Activated effector memory CD4-positive, alpha-beta T cell treated with Interleukin-2 at 50 U/mL for 16 hours (primary cell): ENCODE measurements around the gene TRABD2B.

Experiments
- DNase-seq: peaks from one replicate; pipeline ENCODE4 v3.0.0-alpha.2; 2020

TRABD2B gene

GRCh38 chr1:47818682-47819573 lies 178.3 kb downstream of the TRABD2B start:
- no peak for DNase-seq

- no peak for DNase-seq
Observed at GRCh38 chr1:47817861-47818260, 179.3 kb downstream of the TRABD2B start.

DNA sequence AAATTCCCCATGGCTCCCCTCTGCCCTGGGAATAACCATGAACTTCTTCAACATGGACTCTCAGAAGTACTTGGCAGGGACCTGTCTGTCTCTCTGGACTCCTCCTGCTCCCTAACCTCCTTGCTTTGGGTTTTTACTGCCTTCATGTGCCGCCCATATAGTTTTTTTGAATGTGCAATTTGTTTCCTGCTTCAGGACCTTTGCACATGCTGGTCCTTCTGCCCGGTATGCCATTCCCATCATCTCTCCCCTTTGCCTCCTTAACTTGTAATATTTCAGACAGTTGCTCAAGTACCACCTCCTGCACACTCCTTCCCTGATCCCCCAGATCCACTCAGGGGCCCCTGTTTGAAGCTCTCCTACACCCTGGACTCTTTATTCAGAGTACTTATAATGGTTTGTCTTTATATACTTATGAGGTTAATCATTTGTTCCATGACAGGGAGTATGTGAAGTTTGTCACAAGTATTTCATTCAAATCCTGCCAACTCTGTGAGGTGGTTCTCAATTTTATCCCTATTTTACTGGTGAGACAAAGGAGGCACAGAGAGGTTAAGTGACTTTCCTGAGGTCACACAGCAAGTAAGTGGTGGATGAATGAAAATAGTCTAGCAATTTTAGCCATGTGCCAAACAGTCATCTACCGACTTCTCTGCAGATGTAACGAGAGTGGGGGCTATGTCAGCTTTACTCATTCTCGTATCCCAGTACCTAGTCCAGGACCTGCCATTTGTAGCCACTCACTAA lies 180.7 kb downstream of the TRABD2B start:
- no peak for DNase-seq

DNA sequence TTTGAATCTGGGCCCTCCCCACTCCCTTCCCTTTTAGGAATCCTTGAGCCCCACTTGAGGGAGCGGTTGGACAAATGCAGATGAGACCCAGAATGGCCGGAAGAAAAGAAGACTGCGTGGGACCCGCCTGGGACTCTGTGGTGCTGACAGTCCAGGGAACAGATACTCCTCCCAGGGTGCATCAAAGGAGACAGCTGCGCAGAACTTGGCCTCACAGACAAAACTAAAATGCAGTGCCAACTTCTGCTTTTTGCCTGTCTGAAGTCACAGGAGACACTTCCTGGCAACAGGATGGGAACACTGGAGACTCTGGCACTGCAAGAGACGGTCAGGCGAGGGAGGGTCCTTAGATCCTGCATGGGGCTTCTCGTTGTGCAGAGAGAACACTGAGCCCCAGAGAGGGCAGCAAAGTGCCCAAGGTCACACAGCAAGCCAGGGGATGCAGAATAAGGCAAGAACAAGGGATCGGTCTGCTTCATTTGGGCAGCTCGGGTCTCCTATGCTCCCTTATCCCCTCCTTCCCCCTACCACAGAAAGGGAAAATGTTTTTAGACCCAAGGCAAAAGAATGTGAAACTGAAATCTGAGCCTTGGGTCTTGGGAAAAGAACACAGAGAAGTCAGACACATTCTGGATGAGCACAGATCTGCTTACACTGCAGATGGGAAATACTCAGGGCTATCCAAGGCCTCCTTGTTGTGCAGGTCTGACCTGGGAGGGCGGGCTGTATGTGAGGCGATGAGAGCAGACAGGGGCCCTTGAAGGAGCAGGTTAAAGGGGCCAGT lies 182.4 kb downstream of the TRABD2B start:
- no peak for DNase-seq

GRCh38 chr1:47813970-47814369 lies 183.2 kb downstream of the TRABD2B start:
- no peak for DNase-seq

GRCh38 chr1:47812904-47813514 lies 184.2 kb downstream of the TRABD2B start:
- DNase-seq: no peak

DNA sequence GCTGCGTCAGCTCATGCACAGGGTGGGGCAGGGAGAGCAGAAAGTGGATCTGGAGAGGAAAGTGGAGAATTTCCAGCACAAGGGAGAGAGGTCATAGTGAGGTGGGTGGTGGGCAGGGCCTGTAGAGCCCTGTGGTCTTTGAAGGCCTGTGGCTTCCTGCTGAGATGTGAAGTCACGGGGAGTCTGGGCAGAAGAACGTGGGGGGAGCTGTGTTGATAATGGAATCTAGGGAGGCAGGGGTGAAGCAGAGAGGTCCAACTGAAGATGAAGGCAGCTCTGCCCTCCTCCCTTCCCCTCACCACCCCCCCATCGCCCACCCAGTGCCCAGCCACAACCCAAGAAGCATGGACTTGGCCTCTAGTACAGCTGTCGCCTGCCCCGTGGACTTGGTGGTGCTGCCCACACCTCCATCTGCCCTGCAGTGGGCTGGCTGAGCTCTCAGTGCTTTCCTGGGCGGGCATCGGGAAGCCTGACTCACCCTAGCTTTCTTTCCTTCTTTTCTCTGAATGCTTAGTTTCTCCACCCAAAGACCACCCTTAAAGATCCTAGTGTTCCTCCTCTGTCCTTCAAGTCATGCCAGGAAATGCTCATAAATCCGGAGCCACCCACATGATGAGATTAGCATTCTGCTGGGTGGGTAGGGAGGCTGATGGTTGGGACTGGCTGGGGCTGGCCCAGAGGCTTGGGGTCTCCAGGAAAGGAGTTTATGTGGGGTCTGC lies 186.1 kb downstream of the TRABD2B start:
- no peak for DNase-seq

- DNase-seq: no peak
Observed at GRCh38 chr1:47809301-47810084, 187.7 kb downstream of the TRABD2B start.

DNA sequence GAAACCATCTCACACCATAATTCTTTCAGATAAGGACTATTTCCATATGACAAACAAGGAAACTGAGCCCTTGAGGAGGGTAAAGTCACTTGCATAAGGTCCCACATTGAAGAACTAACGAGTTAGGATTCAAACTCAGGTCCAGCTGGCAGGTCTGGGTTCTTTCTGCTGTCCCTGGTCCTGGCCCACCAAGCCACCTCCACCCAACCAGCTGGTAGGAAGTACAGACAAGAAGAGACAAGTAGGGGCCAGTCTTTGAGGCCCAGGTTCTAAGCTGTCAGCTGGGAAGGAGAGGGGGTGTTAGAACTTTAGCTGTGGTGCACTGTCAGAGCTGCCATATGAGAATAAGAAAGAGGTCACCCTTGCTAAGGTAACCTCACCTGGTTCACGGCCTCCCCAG lies 188.6 kb downstream of the TRABD2B start:
- no peak for DNase-seq

GRCh38 chr1:47805921-47806361 lies 191.2 kb downstream of the TRABD2B start:
- DNase-seq: no peak

DNA sequence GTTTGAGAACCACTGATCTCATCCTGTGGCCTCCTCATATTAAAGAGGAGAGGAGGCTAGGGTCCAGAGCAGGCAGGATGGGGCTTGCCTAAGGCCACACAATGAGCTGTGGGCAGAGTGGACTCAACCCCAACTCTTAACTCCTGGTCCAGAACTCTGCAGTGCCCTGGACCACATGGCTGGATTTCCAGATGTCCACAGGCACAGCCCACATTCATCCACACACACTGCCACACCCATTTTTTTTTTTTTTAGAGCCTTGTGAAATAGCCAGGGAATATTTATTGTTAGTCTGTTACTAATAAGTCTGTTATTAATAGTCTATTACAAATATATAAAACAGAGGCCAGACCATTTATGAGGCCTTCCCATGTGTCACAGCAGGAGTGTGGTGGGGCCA lies 192.2 kb downstream of the TRABD2B start:
- DNase-seq: no peak

- no peak for DNase-seq
Observed at GRCh38 chr1:47803815-47804501, 193.2 kb downstream of the TRABD2B start.

- no peak for DNase-seq
Observed at GRCh38 chr1:47797575-47797974, 199.6 kb downstream of the TRABD2B start.

DNA sequence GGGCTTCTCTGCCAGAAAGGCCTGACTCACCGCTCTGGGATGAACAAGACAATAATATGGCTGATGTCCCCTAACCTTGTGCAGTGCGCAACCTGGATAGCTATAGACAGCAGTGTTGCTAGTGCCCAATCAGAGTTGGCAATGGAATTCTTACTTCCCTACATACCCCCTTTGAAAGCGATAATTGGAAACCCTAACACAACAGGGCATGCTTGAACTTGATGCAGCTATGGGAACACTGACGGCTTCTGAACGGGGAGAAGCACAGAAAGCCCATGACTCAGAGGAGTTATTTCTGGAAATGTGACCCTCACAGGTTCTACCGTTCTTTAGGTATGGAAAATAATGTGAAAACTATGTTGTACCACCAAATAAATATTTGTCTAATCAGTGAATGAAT lies 200.6 kb downstream of the TRABD2B start:
- DNase-seq: no peak

GRCh38 chr1:47795102-47795501 lies 202.1 kb downstream of the TRABD2B start:
- DNase-seq: no peak

GRCh38 chr1:47794530-47794929 lies 202.7 kb downstream of the TRABD2B start:
- DNase-seq: no peak

GRCh38 chr1:47794081-47794480 lies 203.1 kb downstream of the TRABD2B start:
- DNase-seq: no peak

DNA sequence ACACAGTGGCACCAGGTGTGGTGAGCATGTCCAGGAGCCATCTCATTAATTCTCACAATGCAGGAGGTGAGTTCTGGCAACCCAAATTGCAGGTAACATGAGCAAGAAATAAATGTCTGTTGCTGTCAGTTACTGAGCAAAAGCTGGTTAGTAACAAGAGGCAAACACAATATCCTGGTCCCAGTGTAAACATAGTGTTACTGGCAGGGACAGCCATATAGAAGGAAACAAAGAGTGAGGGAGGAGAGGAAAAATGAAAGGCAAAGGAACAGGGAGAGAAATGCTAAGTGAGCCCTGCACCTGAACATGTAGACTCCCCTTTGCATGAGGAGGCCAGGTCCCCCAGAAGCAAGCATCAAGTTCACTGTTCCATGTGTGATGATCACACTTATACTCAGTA lies 203.6 kb downstream of the TRABD2B start:
- DNase-seq: no peak

DNA sequence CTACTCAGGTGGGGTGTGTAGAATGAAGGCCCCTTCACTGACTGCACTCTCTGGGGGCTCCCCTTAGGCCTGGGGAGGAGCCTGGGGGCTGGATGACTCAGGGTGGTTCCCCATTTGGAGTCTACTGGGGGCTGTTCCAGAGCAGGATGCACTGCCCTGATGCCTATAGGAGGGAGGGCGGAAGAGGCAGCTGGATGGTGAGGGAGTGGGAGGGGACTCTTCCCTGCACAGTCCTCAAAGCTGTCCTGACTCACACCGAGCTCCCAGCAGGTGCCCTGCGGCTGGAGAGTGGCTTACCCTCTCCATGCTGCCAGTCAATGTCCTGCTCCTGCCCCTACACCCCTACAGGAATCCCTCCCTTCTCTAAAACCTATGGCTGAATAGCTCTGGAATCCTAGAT lies 204.4 kb downstream of the TRABD2B start:
- no peak for DNase-seq

GRCh38 chr1:47791879-47792608 lies 205.1 kb downstream of the TRABD2B start:
- DNase-seq: no peak
